WTC11 (cell line): Measurements from ENCODE around the gene WDFY4.

Experiments
- CREM ChIP-seq: sonication (generic); formaldehyde crosslinking; IDR thresholded peaks from 2 replicates; pipeline ENCODE4 v1.8.1; 2022; ENCODE audit warnings: mild to moderate bottlenecking, missing genetic modification reagents, moderate library complexity
- JUN ChIP-seq: sonication (generic); formaldehyde crosslinking; IDR thresholded peaks from 2 replicates; pipeline ENCODE4 v1.8.0; 2023; ENCODE audit warnings: mild to moderate bottlenecking, missing genetic modification reagents
- KAT7 ChIP-seq: sonication (generic); formaldehyde crosslinking; IDR thresholded peaks from 2 replicates; pipeline ENCODE4 v1.8.1; 2023; ENCODE audit warnings: missing genetic modification reagents, mild to moderate bottlenecking, borderline replicate concordance
- TF ChIP-seq, protein P1 (sequence below): fragments of 200-600 bp; IDR thresholded peaks from 2 replicates; pipeline ENCODE4 v1.8.0; 2022; ENCODE audit warnings: antibody characterized with exemption
- TF ChIP-seq, protein P2 (sequence below): sonication (generic); formaldehyde crosslinking; IDR thresholded peaks from 2 replicates; pipeline ENCODE4 v1.8.1; 2023; ENCODE audit warnings: mild to moderate bottlenecking, missing genetic modification reagents, moderate library complexity
- TF ChIP-seq, protein P3 (sequence below): fragments of 250-450 bp; sonication (Bioruptor Pico); IDR thresholded peaks from 2 replicates; pipeline ENCODE4 v1.9.0; 2021; ENCODE audit warnings: moderate library complexity, mild to moderate bottlenecking, inconsistent platforms, borderline replicate concordance

DNA sequence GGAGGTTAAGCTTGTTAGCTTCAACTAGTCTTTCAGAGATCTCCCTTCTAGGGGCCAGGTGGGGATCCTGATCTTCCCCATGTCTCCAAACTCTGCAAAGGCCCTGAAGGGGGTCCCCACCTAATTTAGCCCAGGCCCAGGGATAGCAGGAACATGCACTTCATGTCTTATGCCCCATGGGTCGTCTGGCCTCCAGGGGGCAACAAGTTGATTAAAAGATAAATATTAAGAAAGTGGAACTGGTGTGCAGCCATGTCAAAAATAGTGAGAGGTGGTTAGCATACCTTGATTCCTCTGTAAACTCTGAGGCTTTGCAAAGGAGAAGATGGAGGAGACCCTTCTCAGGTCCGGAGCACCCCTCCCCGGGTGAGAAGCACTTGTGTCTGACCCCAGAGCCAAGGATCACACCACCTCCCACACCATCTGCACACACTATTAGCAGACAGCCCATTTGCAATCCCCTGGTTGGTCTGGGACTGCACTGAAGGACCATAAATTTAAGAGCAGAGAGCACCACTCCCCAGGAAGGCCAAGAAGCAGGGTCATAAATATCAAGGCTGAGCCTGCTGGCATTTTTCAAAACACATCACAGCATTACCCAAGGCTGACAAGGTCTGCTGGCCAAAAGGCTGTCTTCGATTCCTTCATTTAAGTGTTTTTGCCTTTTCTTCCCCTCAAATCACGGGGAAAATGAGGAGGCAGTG is 299.1 kb downstream of the WDFY4 start:
- TF ChIP-seq CREM (CRISPR knock-in tag) (no peak), KAT7 (no peak), JUN (CRISPR knock-in tag) (no peak)
- TF ChIP-seq, protein P1, sequence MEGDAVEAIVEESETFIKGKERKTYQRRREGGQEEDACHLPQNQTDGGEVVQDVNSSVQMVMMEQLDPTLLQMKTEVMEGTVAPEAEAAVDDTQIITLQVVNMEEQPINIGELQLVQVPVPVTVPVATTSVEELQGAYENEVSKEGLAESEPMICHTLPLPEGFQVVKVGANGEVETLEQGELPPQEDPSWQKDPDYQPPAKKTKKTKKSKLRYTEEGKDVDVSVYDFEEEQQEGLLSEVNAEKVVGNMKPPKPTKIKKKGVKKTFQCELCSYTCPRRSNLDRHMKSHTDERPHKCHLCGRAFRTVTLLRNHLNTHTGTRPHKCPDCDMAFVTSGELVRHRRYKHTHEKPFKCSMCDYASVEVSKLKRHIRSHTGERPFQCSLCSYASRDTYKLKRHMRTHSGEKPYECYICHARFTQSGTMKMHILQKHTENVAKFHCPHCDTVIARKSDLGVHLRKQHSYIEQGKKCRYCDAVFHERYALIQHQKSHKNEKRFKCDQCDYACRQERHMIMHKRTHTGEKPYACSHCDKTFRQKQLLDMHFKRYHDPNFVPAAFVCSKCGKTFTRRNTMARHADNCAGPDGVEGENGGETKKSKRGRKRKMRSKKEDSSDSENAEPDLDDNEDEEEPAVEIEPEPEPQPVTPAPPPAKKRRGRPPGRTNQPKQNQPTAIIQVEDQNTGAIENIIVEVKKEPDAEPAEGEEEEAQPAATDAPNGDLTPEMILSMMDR: no peak
- TF ChIP-seq, protein P2, sequence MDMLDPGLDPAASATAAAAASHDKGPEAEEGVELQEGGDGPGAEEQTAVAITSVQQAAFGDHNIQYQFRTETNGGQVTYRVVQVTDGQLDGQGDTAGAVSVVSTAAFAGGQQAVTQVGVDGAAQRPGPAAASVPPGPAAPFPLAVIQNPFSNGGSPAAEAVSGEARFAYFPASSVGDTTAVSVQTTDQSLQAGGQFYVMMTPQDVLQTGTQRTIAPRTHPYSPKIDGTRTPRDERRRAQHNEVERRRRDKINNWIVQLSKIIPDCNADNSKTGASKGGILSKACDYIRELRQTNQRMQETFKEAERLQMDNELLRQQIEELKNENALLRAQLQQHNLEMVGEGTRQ (CRISPR knock-in tag): no peak
- TF ChIP-seq, protein P3, sequence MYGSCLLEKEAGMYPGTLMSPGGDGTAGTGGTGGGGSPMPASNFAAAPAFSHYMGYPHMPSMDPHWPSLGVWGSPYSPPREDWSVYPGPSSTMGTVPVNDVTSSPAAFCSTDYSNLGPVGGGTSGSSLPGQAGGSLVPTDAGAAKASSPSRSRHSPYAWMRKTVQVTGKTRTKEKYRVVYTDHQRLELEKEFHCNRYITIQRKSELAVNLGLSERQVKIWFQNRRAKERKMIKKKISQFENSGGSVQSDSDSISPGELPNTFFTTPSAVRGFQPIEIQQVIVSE (CRISPR knock-in tag): no peak
